Activated naive CD8-positive, alpha-beta T cell treated with anti-CD3 and anti-CD28 coated beads, Interleukin-2, amount 50 U/mL, for 24 hours (primary cell): Measurements from ENCODE around the gene HOXA13.

Source experiments
- ATAC-seq: fragments of 150-1000 bp; cut with Tn5 transposase; one replicate; pipeline ENCODE4 v1.10.0; 2021
- DNase-seq: peaks from one replicate; pipeline ENCODE4 v3.0.0; 2021
- H3K27ac Mint-ChIP-seq: one replicate; pipeline ENCODE4 v1.8.0; 2021; ENCODE audit warnings: mild to moderate bottlenecking, mixed read lengths
- H3K27me3 Mint-ChIP-seq: one replicate; pipeline ENCODE4 v1.8.0; 2021; ENCODE audit warnings: mixed read lengths
- H3K36me3 Mint-ChIP-seq: one replicate; pipeline ENCODE4 v1.8.0; 2021; ENCODE audit warnings: low read depth, mixed read lengths
- H3K4me1 Mint-ChIP-seq: one replicate; pipeline ENCODE4 v1.8.0; 2021; ENCODE audit warnings: mixed read lengths
- H3K4me3 Mint-ChIP-seq: one replicate; pipeline ENCODE4 v1.8.0; 2021; ENCODE audit warnings: mild to moderate bottlenecking, moderate library complexity, mixed read lengths
- H3K9me3 Mint-ChIP-seq: one replicate; pipeline ENCODE4 v1.8.0; 2021; ENCODE audit warnings: mixed read lengths

Gene HOXA13

DNA sequence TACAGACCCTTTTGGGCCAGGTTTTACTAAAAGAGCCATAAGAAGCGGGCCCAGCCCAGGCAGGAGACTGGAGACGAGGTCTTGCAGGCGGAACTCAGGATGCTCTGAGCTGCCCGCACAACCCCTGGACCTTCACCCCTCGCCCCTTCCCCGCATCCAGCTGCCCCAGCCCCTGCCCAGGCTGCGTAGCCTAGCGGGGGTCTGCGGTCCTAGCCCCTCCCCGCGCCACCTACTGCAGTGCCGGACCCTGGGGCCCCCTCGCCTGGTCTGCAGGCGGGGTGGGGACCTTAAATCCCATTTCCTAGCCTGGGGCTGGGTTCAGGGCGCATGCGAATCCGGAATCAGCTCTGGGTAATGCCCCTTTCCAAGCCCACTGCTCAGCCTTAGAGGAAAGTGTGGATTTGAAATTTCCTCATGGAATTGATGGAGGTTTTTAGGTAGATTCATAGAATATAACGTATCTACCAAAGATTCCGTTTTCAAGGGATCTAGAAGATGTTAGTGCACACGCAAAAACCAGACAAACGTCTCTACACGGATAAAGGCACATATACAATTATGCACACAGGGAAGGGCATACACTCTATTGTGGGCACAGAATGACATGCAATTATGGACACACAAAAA, 47.0 kb downstream of the HOXA13 start:
- peaks cover 90% of the 10 kb centered on the region for H3K27me3 Mint-ChIP-seq
- peaks cover 1% of the 10 kb centered on the region for H3K36me3 Mint-ChIP-seq
- H3K4me3 Mint-ChIP-seq: no peak overlapping the region
- peaks cover 52% of the 10 kb centered on the region for H3K4me1 Mint-ChIP-seq
- ATAC-seq: no peak
- no peak overlapping the region for H3K27ac Mint-ChIP-seq
- no peaks in the 10 kb centered on the region for H3K9me3 Mint-ChIP-seq
- DNase-seq: no peak

- H3K27ac Mint-ChIP-seq: no peak within 1 kb of the TSS
- no peak for ATAC-seq
- peaks cover 87% of the 10 kb centered on the region for H3K27me3 Mint-ChIP-seq
- no peaks in the 10 kb centered on the region for H3K9me3 Mint-ChIP-seq
- peaks cover 45% of the 10 kb centered on the region for H3K4me1 Mint-ChIP-seq
- peaks cover 1% of the 10 kb centered on the region for H3K36me3 Mint-ChIP-seq
- peak within 1 kb of the TSS; percentile 57 for H3K4me3 Mint-ChIP-seq
- DNase-seq: no peak
Observed at GRCh38 chr7:27151931-27152815, 47.7 kb downstream of the HOXA13 start, which contains the start of gene HOXA3. Gene HOXA3 (minus strand): TSS chr7:27152583. CDS start chr7:27110640, 41,943 bp downstream.

- DNase-seq: no peak
- peaks cover 41% of the 10 kb centered on the region for H3K4me1 Mint-ChIP-seq
- H3K9me3 Mint-ChIP-seq: no peaks in the 10 kb centered on the region
Observed at GRCh38 chr7:27151341-27151930, 48.5 kb downstream of the HOXA13 start.

DNA sequence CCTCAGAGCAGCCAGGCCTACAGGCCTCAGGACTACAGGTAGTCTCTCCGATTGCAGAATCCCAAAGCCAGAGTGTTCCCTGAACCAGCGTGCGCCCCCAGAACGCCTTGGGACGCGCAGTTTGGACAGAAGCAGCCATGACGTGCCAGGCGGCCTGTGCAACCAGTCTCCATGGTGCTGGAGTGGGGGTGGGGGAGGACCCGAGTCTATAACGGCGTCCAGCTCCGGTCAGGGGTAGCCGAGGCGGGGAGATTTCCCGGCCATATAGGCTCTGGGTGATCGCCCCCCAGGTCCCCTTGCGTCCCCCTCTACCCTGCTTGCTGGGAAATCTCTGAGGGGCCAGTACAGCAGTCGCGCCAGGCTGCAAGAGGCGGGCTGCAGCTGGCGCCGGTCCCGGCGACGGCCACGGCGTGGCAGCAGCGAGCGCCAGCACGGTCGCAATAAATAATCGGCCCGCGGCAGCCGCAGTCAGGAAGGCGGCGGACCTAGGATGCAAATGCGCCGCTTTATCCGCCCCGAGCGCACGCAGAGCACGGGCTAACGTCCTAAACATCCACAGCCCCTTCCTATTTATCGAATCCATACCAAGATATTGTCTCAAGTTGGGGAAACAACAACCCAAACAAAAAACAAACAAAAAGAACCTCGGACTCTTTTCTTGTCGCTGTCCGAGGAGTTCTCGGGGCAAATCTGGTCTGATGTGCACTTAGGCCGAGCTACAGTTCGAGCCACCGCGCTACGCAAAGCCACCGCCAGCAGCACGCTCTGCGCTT, 49.1 kb downstream of the HOXA13 start:
- ATAC-seq (peak; percentile 73), DNase-seq (peak; percentile 71)
- H3K4me1 Mint-ChIP-seq: peaks cover 39% of the 10 kb centered on the region
- H3K9me3 Mint-ChIP-seq: no peaks in the 10 kb centered on the region
- H3K4me3 Mint-ChIP-seq: peak overlapping the region; percentile 57
- H3K27me3 Mint-ChIP-seq: peaks cover 90% of the 10 kb centered on the region
- H3K27ac Mint-ChIP-seq: no peak overlapping the region
- H3K36me3 Mint-ChIP-seq: peaks cover 1% of the 10 kb centered on the region

More at GRCh38 chr7:27151341-27151930, 48.5 kb downstream of the HOXA13 start:
- Mint-ChIP-seq H3K4me3 (peak overlapping the region; percentile 57), H3K27ac (no peak overlapping the region), H3K27me3 (peaks cover 89% of the 10 kb centered on the region), H3K36me3 (peaks cover 1% of the 10 kb centered on the region)
- ATAC-seq: no peak

- ATAC-seq (no peak), DNase-seq (no peak)
- Mint-ChIP-seq H3K9me3 (no peaks in the 10 kb centered on the region), H3K27me3 (peaks cover 86% of the 10 kb centered on the region), H3K36me3 (peaks cover 1% of the 10 kb centered on the region), H3K4me3 (peak overlapping the region; percentile 57), H3K4me1 (peaks cover 31% of the 10 kb centered on the region), H3K27ac (no peak overlapping the region)
Observed at GRCh38 chr7:27149842-27150567, 49.9 kb downstream of the HOXA13 start.

DNA sequence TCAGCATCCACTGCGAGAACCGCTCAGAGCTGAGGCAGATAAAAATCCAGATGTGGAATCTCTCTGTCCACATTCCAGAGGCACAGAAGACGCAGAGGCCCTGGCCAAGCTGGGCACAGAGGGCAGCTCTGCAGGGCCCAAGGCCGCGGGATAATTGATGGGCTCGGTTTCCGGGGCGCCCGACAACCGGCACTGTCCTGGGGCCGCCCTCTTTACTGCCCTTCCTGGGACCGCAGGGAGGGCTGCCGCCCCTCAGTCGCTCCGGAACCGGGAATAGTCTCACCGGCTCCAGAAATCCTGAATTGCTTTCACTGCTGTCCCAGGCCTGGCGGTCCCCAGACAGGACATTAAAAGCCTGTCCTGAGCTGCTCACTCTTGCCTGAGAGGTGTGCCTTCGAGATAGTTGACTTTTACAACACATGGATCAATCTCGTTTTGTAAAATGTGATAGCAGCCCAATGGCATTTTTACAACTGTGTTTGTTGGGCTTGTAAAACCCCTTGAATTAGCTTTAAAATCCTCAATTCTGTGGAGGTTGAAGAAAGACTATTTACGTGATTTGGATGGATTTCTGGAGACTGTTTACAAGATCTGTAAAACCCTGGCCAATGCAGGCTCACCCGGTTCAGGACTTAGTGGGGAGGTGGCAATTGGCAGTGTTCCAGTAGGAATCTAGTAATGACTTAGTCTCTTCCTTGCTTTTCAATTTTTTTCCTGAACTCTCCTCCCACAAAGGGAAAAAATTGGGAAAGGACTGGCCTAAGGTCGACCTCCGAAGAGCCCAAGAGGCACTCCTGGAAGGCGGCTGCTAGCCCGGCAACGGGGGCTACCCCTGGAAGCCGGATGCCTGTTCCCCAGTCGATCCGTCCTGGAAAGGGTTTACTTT, 50.9 kb downstream of the HOXA13 start:
- Mint-ChIP-seq H3K9me3 (no peaks in the 10 kb centered on the region), H3K27ac (no peak overlapping the region), H3K4me1 (peaks cover 25% of the 10 kb centered on the region), H3K36me3 (no peaks in the 10 kb centered on the region), H3K27me3 (peaks cover 82% of the 10 kb centered on the region), H3K4me3 (no peak overlapping the region)
- no peak for DNase-seq
- no peak for ATAC-seq

GRCh38 chr7:27148031-27148755, 51.7 kb downstream of the HOXA13 start:
- Mint-ChIP-seq H3K27ac (no peak overlapping the region), H3K36me3 (no peaks in the 10 kb centered on the region), H3K27me3 (peaks cover 75% of the 10 kb centered on the region), H3K4me1 (peaks cover 25% of the 10 kb centered on the region), H3K9me3 (no peaks in the 10 kb centered on the region), H3K4me3 (peak overlapping the region; percentile 26)
- ATAC-seq (no peak), DNase-seq (no peak)

- no peaks in the 10 kb centered on the region for H3K36me3 Mint-ChIP-seq
- DNase-seq (no peak), ATAC-seq (no peak)
- peaks cover 74% of the 10 kb centered on the region for H3K27me3 Mint-ChIP-seq
- H3K4me1 Mint-ChIP-seq: peaks cover 27% of the 10 kb centered on the region
- H3K27ac Mint-ChIP-seq: no peak within 1 kb of the TSS
- peak within 1 kb of the TSS; percentile 26 for H3K4me3 Mint-ChIP-seq
- no peaks in the 10 kb centered on the region for H3K9me3 Mint-ChIP-seq
Observed at GRCh38 chr7:27147199-27148030, 52.5 kb downstream of the HOXA13 start, which contains the start of gene HOXA6. Gene HOXA6 (minus strand): TSS chr7:27147774. CDS start chr7:27147749, 25 bp downstream.

GRCh38 chr7:27146491-27147198, 53.2 kb downstream of the HOXA13 start:
- no peak for DNase-seq
- H3K36me3 Mint-ChIP-seq: no peaks in the 10 kb centered on the region
- H3K27ac Mint-ChIP-seq: no peak overlapping the region
- no peaks in the 10 kb centered on the region for H3K9me3 Mint-ChIP-seq
- peaks cover 21% of the 10 kb centered on the region for H3K4me1 Mint-ChIP-seq
- no peak overlapping the region for H3K4me3 Mint-ChIP-seq
- ATAC-seq: no peak
- peaks cover 67% of the 10 kb centered on the region for H3K27me3 Mint-ChIP-seq

GRCh38 chr7:27145914-27146412, 53.9 kb downstream of the HOXA13 start:
- peaks cover 14% of the 10 kb centered on the region for H3K4me1 Mint-ChIP-seq

DNA sequence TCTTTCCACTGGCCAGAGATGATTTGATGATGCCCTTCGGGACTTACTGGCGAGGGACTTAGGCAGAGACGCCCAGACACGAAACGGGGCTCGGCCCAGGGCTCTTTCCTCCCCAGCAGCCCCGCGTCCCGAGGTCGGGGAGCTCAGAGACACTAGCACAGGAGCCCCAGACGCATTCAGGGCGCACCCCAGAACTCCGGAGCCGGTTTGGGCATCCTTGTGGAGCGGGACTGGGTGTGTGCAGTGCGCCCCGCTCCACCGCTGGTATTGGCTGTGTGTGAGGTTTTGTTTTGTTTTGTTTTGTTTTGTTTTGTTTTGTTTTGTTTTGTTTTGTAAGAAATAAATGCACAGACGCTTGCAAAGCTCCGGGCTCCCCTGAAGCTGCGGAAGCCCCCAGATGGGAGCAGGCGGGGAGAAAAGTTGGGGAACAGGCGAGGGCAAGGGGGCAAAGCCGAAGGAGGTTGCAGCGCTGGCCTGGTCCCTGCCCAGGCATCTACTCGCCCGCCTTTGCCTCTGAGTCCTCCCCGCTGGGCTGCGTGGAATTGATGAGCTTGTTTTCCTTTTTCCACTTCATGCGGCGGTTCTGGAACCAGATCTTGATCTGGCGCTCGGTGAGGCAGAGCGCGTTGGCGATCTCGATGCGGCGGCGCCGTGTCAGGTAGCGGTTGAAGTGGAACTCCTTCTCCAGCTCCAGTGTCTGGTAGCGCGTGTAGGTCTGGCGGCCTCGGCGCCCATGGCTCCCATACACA, 54.6 kb downstream of the HOXA13 start:
- ATAC-seq (no peak), DNase-seq (no peak)
- H3K27ac Mint-ChIP-seq: no peak overlapping the region
- no peaks in the 10 kb centered on the region for H3K9me3 Mint-ChIP-seq
- no peaks in the 10 kb centered on the region for H3K36me3 Mint-ChIP-seq
- H3K4me1 Mint-ChIP-seq: peaks cover 10% of the 10 kb centered on the region
- H3K4me3 Mint-ChIP-seq: no peak overlapping the region
- peaks cover 59% of the 10 kb centered on the region for H3K27me3 Mint-ChIP-seq

More at GRCh38 chr7:27145914-27146412, 53.9 kb downstream of the HOXA13 start:
- Mint-ChIP-seq H3K27me3 (peaks cover 63% of the 10 kb centered on the region), H3K27ac (no peak overlapping the region), H3K9me3 (no peaks in the 10 kb centered on the region), H3K36me3 (no peaks in the 10 kb centered on the region), H3K4me3 (no peak overlapping the region)
- no peak for ATAC-seq
- no peak for DNase-seq
